ENCODE data around the gene NLRP7. TPM values are rescaled to one million over a fixed set of nuclear protein-coding genes. Genes with fewer than 3 reads are reported as not detected.

The NLRP7 gene
- total and polyA plus RNA-seq, 2 of the 4 experiments (the other 2 are of a cell fraction), result not detected

GRCh38 chr19:54959840-54960239 lies 12.5 kb upstream of the NLRP7 start:
- Histone ChIP-seq H3K18ac (ENCODE audit: low read depth, low read length) (no peak overlapping the region), H3K9me1 (ENCODE audit: insufficient read depth, low read length) (no peaks in the 10 kb centered on the region), H3K27me3 (ENCODE audit: control insufficient read depth, insufficient read depth, low read length) (no peaks in the 10 kb centered on the region), H2BK15ac (ENCODE audit: low read depth, low read length) (no peak overlapping the region), H3K4ac (ENCODE audit: low read depth, low read length) (no peak overlapping the region), H3K4me1 (ENCODE audit: control insufficient read depth, insufficient read depth, low read length) (no peaks in the 10 kb centered on the region), H3K27ac (ENCODE audit: insufficient read depth, low read length) (no peak overlapping the region), H2BK20ac (ENCODE audit: low read depth, low read length) (no peak overlapping the region), H4K91ac (ENCODE audit: insufficient read depth, low read depth, low read length) (no peak overlapping the region), H3K36me3 (ENCODE audit: control insufficient read depth, insufficient read depth, low read length) (no peaks in the 10 kb centered on the region), H3K4me2 (ENCODE audit: low read depth, low read length) (no peak overlapping the region), H3K14ac (replicated peaks; ENCODE audit: low read depth, low read length) (no peak overlapping the region), H3K79me1 (ENCODE audit: low read depth in 1 of 2, low read length in 2 of 2) (no peaks in the 10 kb centered on the region), H2AFZ (replicated peaks; ENCODE audit: low read length, poor library complexity) (no peak overlapping the region), H3K23ac (ENCODE audit: low read depth, low read length) (no peak overlapping the region), H4K5ac (ENCODE audit: low read depth, low read length) (no peak overlapping the region), H3K9me3 (ENCODE audit: control insufficient read depth, insufficient read depth, low read length) (peaks cover 14% of the 10 kb centered on the region), H2AK5ac (ENCODE audit: low read depth, low read length) (no peak overlapping the region), H3K4me3 (ENCODE audit: insufficient read depth, low read depth, low read length) (no peak overlapping the region), H3K56ac (ENCODE audit: extremely low read depth, insufficient read depth, low read length) (no peak overlapping the region), H4K8ac (ENCODE audit: low read depth in 2 of 2, low read length in 2 of 2) (no peak overlapping the region), H2AK9ac (replicated peaks; ENCODE audit: low read depth, low read length, poor library complexity) (no peak overlapping the region), H2BK120ac (ENCODE audit: low read depth, low read length) (no peak overlapping the region), H2BK5ac (ENCODE audit: low read depth, low read length, poor library complexity, severe bottlenecking) (no peak overlapping the region), H4K20me1 (ENCODE audit: insufficient read depth, low read length) (no peaks in the 10 kb centered on the region), H3K9ac (ENCODE audit: low read depth, low read length) (no peak overlapping the region)
- in situ Hi-C loops (cut with MboI; ENCODE audit: low sequenced_read_pairs), result no loop called here
- 45% methylated on average over 2 of the region's 8 CpGs; no CpG with 5 or more reads in 1 of the 2 experiments for WGBS, 2 experiments (ENCODE audit: extremely low coverage in 2 of 2, insufficient read length in 1 of 2)
- no TSS peak for BruUV-seq (replicated peaks)
- TF ChIP-seq ELK1 (IDR thresholded peaks at IDR 0.05; ENCODE audit: borderline replicate concordance, low read depth, low read length) (no peak), CHD1 (IDR thresholded peaks at IDR 0.05; ENCODE audit: low read depth, low read length) (no peak), POLR2A (IDR thresholded peaks at IDR 0.05; ENCODE audit: low read depth, low read length) (no peak), USF2 (IDR thresholded peaks at IDR 0.05; ENCODE audit: low read depth, low read length) (no peak), FOS (IDR thresholded peaks at IDR 0.05; ENCODE audit: low read depth, low read length) (no peak), MAZ (IDR thresholded peaks at IDR 0.05; ENCODE audit: borderline replicate concordance, low read depth, low read length) (no peak), RCOR1 (IDR thresholded peaks at IDR 0.05; ENCODE audit: insufficient replicate concordance, low read length) (no peak), BHLHE40 (IDR thresholded peaks at IDR 0.05; ENCODE audit: low read depth, low read length) (no peak), SMC3 (IDR thresholded peaks at IDR 0.05; ENCODE audit: low read depth, low read length) (no peak), NFE2L2 (IDR thresholded peaks at IDR 0.05; ENCODE audit: low read depth, low read length) (no peak)
- DNase-seq (no peak), ATAC-seq (ENCODE audit: low read depth) (no peak)
- POLR2A ChIA-PET (ENCODE audit: unreplicated experiment), result no interaction called here
- CTCF ChIA-PET, result no interaction called here
- dilution Hi-C loops (cut with HindIII; ENCODE audit: low sequenced_read_pairs, unreplicated experiment), result no loop called here
- intact Hi-C loops (cut with micrococcal nuclease), result no loop called here

All from IMR-90 (cell line).